GM10847 (cell line): ENCODE results near the gene AP4B1.

Experiments
- POLR2A ChIP-seq: IDR thresholded peaks from 2 replicates; pipeline ENCODE4 v1.6.1; 2011; ENCODE audit not compliant: insufficient read length; ENCODE audit errors: extremely low read depth

AP4B1 gene

GRCh38 chr1:113858418-113858817 lies 46.2 kb downstream of the AP4B1 start:
- no peak for TF ChIP-seq POLR2A

- TF ChIP-seq POLR2A: no peak
These were observed 46.8 kb downstream of the AP4B1 start for GRCh38 chr1:113857776-113858175.

- no peak for TF ChIP-seq POLR2A
These were observed 48.2 kb downstream of the AP4B1 start for GRCh38 chr1:113856401-113856790.

GRCh38 chr1:113855630-113856400 lies 48.8 kb downstream of the AP4B1 start:
- no peak for TF ChIP-seq POLR2A

- no peak for TF ChIP-seq POLR2A
These were observed 50.4 kb downstream of the AP4B1 start for GRCh38 chr1:113854234-113854633.

GRCh38 chr1:113850127-113850796 lies 54.3 kb downstream of the AP4B1 start:
- TF ChIP-seq POLR2A: no peak

- no peak for TF ChIP-seq POLR2A
These were observed 55.5 kb downstream of the AP4B1 start for GRCh38 chr1:113849072-113849471.

- TF ChIP-seq POLR2A: no peak
These were observed 58.1 kb downstream of the AP4B1 start for GRCh38 chr1:113846391-113847035.
